SH-SY5Y (cell line): Measurements from ENCODE around the gene IMMP2L.

Experiments
- GATA2 ChIP-seq: IDR thresholded peaks from 2 replicates; pipeline ENCODE4 v1.6.1; 2011; ENCODE audit warnings: mild to moderate bottlenecking, low read depth, low read length
- GATA3 ChIP-seq: IDR thresholded peaks from 2 replicates; pipeline ENCODE4 v1.6.1; 2011; ENCODE audit warnings: low read depth, mild to moderate bottlenecking, low read length, moderate library complexity

DNA sequence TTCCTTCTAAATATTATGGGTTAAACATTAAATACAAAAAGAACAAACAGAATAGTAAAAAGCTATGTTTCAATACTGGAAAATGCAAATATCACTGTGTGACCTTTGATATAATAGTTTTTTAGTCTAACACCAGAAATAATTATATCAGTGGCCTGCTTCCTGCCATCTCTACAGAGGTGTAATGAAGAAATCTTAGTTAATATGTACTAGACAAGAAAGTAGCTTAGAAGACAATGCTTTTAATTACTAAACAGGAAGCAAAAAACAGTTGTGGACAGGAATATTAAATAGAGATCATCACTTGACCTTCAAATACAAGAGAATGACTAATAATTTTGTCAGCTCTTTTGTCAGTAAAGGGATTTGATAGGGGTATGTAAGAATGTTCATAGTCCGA, 518.7 kb downstream of the IMMP2L start:
- TF ChIP-seq GATA2 (no peak), GATA3 (no peak)
